Skin epidermis (tissue), 12 donors: ENCODE data around the gene RNF7.
"Not testable (repeated sequence)": the region's sequence is repeated elsewhere in the genome, so short reads cannot be mapped to it uniquely, and the experiment has no call there.

ENCODE experiments used
- H3K27ac ChIP-seq, 21 experiments: fragments of 200-600 bp; sonication (generic) in 11 of 21; one replicate each; pipeline ENCODE4 v1.5.0; 2020; ENCODE audit warnings: mild to moderate bottlenecking in 3 of 21, inconsistent platforms in 2 of 21, moderate library complexity in 2 of 21
- H3K4me3 ChIP-seq, 7 experiments: fragments of 200-600 bp; sonication (generic) in 2 of 7; one replicate each; pipeline ENCODE4 v1.5.0; 2020; ENCODE audit warnings: inconsistent platforms in 2 of 7, mild to moderate bottlenecking in 2 of 7, moderate library complexity in 1 of 7

Gene RNF7

GRCh38 chr3:141738022-141738890, at the start of gene RNF7:
TSS of gene RNF7 (plus strand) at chr3:141738298. CDS start at chr3:141738342, 44 bp downstream.
- peak within 1 kb of the TSS; percentile 82 to 99 (median 97) for H3K27ac ChIP-seq
- H3K4me3 ChIP-seq = peak within 1 kb of the TSS; percentile 68 to 97 (median 89)

GRCh38 chr3:141690431-141691072, 47.5 kb upstream of the RNF7 start:
- peak overlapping the region in 3 of 21 experiments; percentile 2 to 50 (median 18) for H3K27ac ChIP-seq
- H3K4me3 ChIP-seq = no peak overlapping the region

GRCh38 chr3:141691471-141691870, 46.6 kb upstream of the RNF7 start:
- H3K4me3 ChIP-seq, H3K27ac ChIP-seq: not testable (repeated sequence)

GRCh38 chr3:141692973-141693372, 45.1 kb upstream of the RNF7 start:
- H3K27ac ChIP-seq, H3K4me3 ChIP-seq: not testable (repeated sequence)

GRCh38 chr3:141699324-141699723, 38.8 kb upstream of the RNF7 start:
- Histone ChIP-seq H3K4me3 (no peak overlapping the region), H3K27ac (no peak overlapping the region)

GRCh38 chr3:141699897-141700296, 38.2 kb upstream of the RNF7 start:
- Histone ChIP-seq H3K4me3 (no peak overlapping the region), H3K27ac (no peak overlapping the region)

- H3K27ac ChIP-seq, H3K4me3 ChIP-seq: not testable (repeated sequence)
Observed at GRCh38 chr3:141703367-141703766, 34.7 kb upstream of the RNF7 start.

- H3K4me3 ChIP-seq = no peak overlapping the region
- peak overlapping the region in 4 of 21 experiments; percentile 1 to 33 (median 16) for H3K27ac ChIP-seq
Observed at GRCh38 chr3:141707741-141708203, 30.3 kb upstream of the RNF7 start.

GRCh38 chr3:141708367-141708766, 29.7 kb upstream of the RNF7 start:
- H3K27ac ChIP-seq = peak overlapping the region in 3 of 21 experiments; percentile 33 to 66 (median 35)

GRCh38 chr3:141709126-141709770, 28.9 kb upstream of the RNF7 start:
- no peak overlapping the region for H3K4me3 ChIP-seq
- H3K27ac ChIP-seq = no peak overlapping the region

More at GRCh38 chr3:141708367-141708766, 29.7 kb upstream of the RNF7 start:
- H3K4me3 ChIP-seq = no peak overlapping the region

GRCh38 chr3:141710121-141710520, 28.0 kb upstream of the RNF7 start:
- Histone ChIP-seq H3K4me3 (no peak overlapping the region), H3K27ac (peak overlapping the region in 2 of 21 experiments; percentile 7 to 34)

- Histone ChIP-seq H3K27ac (peak overlapping the region in 4 of 21 experiments; percentile 7 to 56 (median 22)), H3K4me3 (no peak overlapping the region)
Observed at GRCh38 chr3:141710888-141711616, 27.0 kb upstream of the RNF7 start.

- Histone ChIP-seq H3K27ac (no peak overlapping the region), H3K4me3 (no peak overlapping the region)
Observed at GRCh38 chr3:141714671-141715070, 23.4 kb upstream of the RNF7 start.

GRCh38 chr3:141722081-141722480, 16.0 kb upstream of the RNF7 start:
- no peak overlapping the region for H3K27ac ChIP-seq
- no peak overlapping the region for H3K4me3 ChIP-seq

- Histone ChIP-seq H3K27ac (no peak overlapping the region), H3K4me3 (no peak overlapping the region)
Observed at GRCh38 chr3:141722648-141723047, 15.4 kb upstream of the RNF7 start.

GRCh38 chr3:141723255-141723654, 14.8 kb upstream of the RNF7 start:
- H3K27ac ChIP-seq = no peak overlapping the region
- H3K4me3 ChIP-seq = no peak overlapping the region

GRCh38 chr3:141724186-141724585, 13.9 kb upstream of the RNF7 start:
- Histone ChIP-seq H3K4me3 (no peak overlapping the region), H3K27ac (no peak overlapping the region)

GRCh38 chr3:141725036-141725435, 13.1 kb upstream of the RNF7 start:
- H3K4me3 ChIP-seq = no peak overlapping the region
- no peak overlapping the region for H3K27ac ChIP-seq

GRCh38 chr3:141726483-141726882, 11.6 kb upstream of the RNF7 start:
- no peak overlapping the region for H3K27ac ChIP-seq

More at GRCh38 chr3:141726483-141726882, 11.6 kb upstream of the RNF7 start:
- H3K4me3 ChIP-seq = no peak overlapping the region
